ENCODE results near the gene ATXN2.

ATXN2 gene

GRCh38 chr12:111418594-111418880, 180.6 kb downstream of the ATXN2 start:
- DNase-seq (ENCODE audit: low spot score) (no peak), FAIRE-seq (no peak)

GRCh38 chr12:111417784-111418593, 181.1 kb downstream of the ATXN2 start:
- DNase-seq (ENCODE audit: low spot score) = no peak
- FAIRE-seq = no peak

GRCh38 chr12:111417290-111417689, 181.8 kb downstream of the ATXN2 start:
- DNase-seq (ENCODE audit: low spot score) = no peak
- no peak for FAIRE-seq

GRCh38 chr12:111414711-111415252, 184.3 kb downstream of the ATXN2 start:
- no peak for FAIRE-seq

GRCh38 chr12:111413442-111414086, 185.6 kb downstream of the ATXN2 start:
- peak; percentile 93 for FAIRE-seq
- peak; percentile 94 for DNase-seq (ENCODE audit: low spot score)

More at GRCh38 chr12:111414711-111415252, 184.3 kb downstream of the ATXN2 start:
- no peak for DNase-seq (ENCODE audit: low spot score)

GRCh38 chr12:111412830-111413441, 186.2 kb downstream of the ATXN2 start:
- no peak for DNase-seq (ENCODE audit: low spot score)
- FAIRE-seq = no peak

GRCh38 chr12:111412007-111412829, 186.9 kb downstream of the ATXN2 start:
- DNase-seq (ENCODE audit: low spot score) (peak; percentile 44), FAIRE-seq (no peak)

GRCh38 chr12:111411185-111411764, 187.8 kb downstream of the ATXN2 start:
- DNase-seq (ENCODE audit: low spot score) (peak; percentile 30), FAIRE-seq (no peak)

- FAIRE-seq (no peak), DNase-seq (ENCODE audit: low spot score) (peak; percentile 27)
Observed at GRCh38 chr12:111410431-111411184, 188.5 kb downstream of the ATXN2 start.

GRCh38 chr12:111409780-111410430, 189.2 kb downstream of the ATXN2 start:
- FAIRE-seq (peak; percentile 50), DNase-seq (ENCODE audit: low spot score) (peak; percentile 89)

- FAIRE-seq = no peak
- peak; percentile 47 for DNase-seq (ENCODE audit: low spot score)
Observed at GRCh38 chr12:111409403-111409779, 189.7 kb downstream of the ATXN2 start.

- FAIRE-seq = no peak
- DNase-seq (ENCODE audit: low spot score) = no peak
Observed at GRCh38 chr12:111408686-111409402, 190.3 kb downstream of the ATXN2 start.

- DNase-seq (ENCODE audit: low spot score) (no peak), FAIRE-seq (no peak)
Observed at GRCh38 chr12:111408116-111408440, 191.0 kb downstream of the ATXN2 start.

- FAIRE-seq = no peak
Observed at GRCh38 chr12:111407377-111408115, 191.6 kb downstream of the ATXN2 start.

GRCh38 chr12:111406474-111407376, 192.4 kb downstream of the ATXN2 start:
- DNase-seq (ENCODE audit: low spot score) = no peak
- no peak for FAIRE-seq

More at GRCh38 chr12:111407377-111408115, 191.6 kb downstream of the ATXN2 start:
- no peak for DNase-seq (ENCODE audit: low spot score)

GRCh38 chr12:111405859-111406473, 193.1 kb downstream of the ATXN2 start, which contains the start of gene SH2B3:
TSS of gene SH2B3 (plus strand) at chr12:111405923. CDS start at chr12:111418146, 12,223 bp downstream.
- no peak for FAIRE-seq
- DNase-seq (ENCODE audit: low spot score) = no peak
